Activated naive CD8-positive, alpha-beta T cell (primary cell): ENCODE results near the gene CCDC33.

Experiments
- H3K27ac Mint-ChIP-seq: one replicate; pipeline ENCODE4 v1.8.0; 2021; ENCODE audit warnings: mixed read lengths
- H3K27me3 Mint-ChIP-seq: one replicate; pipeline ENCODE4 v1.8.0; 2021; ENCODE audit warnings: mixed read lengths
- H3K36me3 Mint-ChIP-seq: one replicate; pipeline ENCODE4 v1.8.0; 2021; ENCODE audit warnings: mixed read lengths
- H3K4me1 Mint-ChIP-seq: one replicate; pipeline ENCODE4 v1.8.0; 2021; ENCODE audit warnings: low read depth, mixed read lengths
- H3K4me3 Mint-ChIP-seq: one replicate; pipeline ENCODE4 v1.8.0; 2021; ENCODE audit warnings: mild to moderate bottlenecking, mixed read lengths
- H3K9me3 Mint-ChIP-seq: one replicate; pipeline ENCODE4 v1.8.0; 2021; ENCODE audit warnings: low read depth, mixed read lengths

Gene CCDC33

DNA sequence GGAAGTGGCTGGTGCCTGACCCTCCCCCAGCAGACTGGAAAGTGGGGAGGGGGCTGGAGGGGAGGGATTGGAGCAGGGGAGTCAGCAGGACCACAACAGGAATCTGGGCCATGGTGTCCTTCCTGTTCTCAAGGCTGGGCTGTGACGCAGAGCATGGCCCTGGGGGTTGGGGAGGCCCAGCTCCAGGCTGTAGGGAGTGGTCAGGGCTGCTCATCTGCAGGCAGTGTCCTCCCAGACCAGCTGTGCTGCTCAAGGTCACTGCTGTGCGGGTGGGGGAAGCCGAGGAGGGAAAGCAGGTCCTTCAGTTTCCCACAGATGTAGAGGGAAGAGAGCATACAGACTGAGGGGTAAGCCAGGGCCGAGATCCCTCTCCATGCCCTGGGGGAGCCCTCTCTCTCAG lies 90.6 kb downstream of the CCDC33 start:
- Mint-ChIP-seq H3K4me1 (peaks cover 17% of the 10 kb centered on the region), H3K4me3 (no peak overlapping the region), H3K9me3 (no peaks in the 10 kb centered on the region), H3K27ac (no peak overlapping the region), H3K36me3 (no peaks in the 10 kb centered on the region), H3K27me3 (no peaks in the 10 kb centered on the region)

DNA sequence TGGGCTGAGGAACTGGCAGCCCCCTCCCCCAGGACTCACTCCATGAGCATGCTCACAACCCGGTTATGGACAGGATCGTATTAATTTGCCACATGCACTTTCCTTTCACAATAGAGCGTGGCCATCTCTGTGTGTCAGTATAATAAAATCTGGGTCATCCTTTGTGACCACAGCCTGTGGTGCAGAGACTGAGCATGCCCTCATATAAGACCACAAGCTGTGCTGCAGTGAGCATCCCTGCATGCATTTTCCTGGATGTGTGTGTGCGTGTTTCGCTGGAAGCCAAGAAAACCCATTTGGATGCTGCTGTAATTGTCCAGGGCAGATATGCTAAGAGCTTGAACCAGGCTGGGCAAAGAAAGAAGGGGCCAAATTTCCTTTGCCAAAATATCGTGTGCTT lies 91.6 kb downstream of the CCDC33 start:
- Mint-ChIP-seq H3K9me3 (no peaks in the 10 kb centered on the region), H3K4me1 (peaks cover 17% of the 10 kb centered on the region), H3K36me3 (no peaks in the 10 kb centered on the region), H3K27me3 (no peaks in the 10 kb centered on the region), H3K27ac (no peak overlapping the region), H3K4me3 (no peak overlapping the region)

DNA sequence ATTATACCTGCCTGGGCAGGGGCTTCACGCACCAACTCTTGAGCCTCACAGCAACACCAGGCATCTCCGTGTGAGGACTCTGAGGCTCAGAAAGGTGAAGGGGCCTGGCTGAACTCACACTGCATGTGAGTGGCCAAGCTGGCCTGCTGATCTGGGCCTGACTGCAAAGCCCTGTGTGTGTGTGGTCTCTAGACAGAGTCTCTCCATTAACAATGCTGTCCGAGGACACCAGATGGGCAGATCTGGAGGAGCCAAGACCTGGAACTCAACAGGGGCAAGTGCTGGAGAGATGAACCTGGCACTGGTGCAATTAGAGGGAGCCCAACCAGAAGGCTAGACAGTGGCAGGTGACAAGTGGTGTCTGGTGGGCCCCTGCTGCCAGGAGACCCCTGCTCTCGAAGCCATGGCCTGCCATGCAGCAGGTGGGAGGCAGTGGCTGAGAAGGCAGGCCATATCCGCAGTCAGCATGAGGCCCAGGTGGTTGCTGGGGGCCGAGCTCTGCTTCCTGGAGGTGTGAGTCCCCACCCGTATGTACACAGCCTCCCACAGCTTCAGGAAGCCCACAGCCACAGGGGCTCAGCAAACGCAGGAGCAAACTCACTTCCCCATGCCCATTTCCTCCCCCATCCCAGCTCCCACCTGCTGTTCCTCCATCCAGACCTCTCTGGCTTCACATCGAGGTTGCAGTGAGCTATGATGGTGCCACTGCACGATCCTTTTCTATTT lies 92.4 kb downstream of the CCDC33 start:
- Mint-ChIP-seq H3K36me3 (no peaks in the 10 kb centered on the region), H3K27me3 (no peaks in the 10 kb centered on the region), H3K27ac (no peak overlapping the region), H3K4me3 (no peak overlapping the region), H3K9me3 (no peaks in the 10 kb centered on the region), H3K4me1 (peaks cover 17% of the 10 kb centered on the region)

DNA sequence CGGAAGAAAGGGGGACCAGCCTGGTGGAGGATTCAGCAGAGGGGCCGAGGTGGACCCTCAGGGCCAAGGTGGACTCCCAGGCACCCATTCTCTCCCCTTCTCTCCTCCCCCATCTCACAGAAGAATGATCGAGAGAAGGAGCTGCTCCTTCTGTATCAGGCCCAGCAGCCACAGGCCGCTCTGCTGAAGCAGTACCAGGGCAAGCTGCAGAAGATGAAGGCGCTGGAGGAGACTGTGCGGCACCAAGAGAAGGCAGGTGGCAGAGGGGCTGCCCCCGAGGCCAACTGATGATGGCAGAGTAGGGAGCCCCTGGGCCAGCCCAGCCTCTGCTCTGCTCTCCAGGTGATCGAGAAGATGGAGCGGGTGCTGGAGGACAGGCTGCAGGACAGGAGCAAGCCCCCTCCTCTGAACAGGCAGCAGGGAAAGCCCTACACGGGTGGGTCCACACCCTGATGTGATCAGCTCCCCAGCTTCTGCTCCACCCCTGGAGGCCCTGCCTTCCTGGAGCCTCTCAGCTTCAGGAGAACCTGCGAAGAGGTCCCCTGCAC lies 94.8 kb downstream of the CCDC33 start:
- Mint-ChIP-seq H3K9me3 (no peaks in the 10 kb centered on the region), H3K36me3 (no peaks in the 10 kb centered on the region), H3K27me3 (no peaks in the 10 kb centered on the region), H3K4me1 (peaks cover 17% of the 10 kb centered on the region), H3K4me3 (no peak overlapping the region), H3K27ac (no peak overlapping the region)

DNA sequence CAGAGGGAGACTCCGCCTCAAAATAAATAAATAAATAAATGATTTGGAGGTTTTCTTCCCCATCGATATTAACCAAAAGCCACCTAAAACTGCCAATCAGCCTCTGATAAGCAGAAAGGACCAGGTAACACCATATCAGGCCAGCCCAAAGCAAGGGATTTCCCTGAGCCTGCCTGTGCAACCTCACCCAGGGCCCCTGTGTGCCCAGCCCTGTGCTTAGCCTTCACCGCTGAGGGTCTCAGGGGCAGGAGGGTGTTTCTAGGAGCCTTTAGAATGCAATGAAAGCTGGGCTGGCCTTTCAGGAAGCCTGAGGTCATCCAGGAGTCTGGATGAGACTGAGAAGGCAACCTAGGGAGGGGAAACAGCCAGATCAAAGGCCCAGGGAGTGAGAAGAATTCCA lies 95.9 kb downstream of the CCDC33 start:
- peaks cover 17% of the 10 kb centered on the region for H3K4me1 Mint-ChIP-seq
- no peaks in the 10 kb centered on the region for H3K36me3 Mint-ChIP-seq
- H3K9me3 Mint-ChIP-seq: no peaks in the 10 kb centered on the region
- no peaks in the 10 kb centered on the region for H3K27me3 Mint-ChIP-seq
- no peak overlapping the region for H3K27ac Mint-ChIP-seq
- no peak overlapping the region for H3K4me3 Mint-ChIP-seq

DNA sequence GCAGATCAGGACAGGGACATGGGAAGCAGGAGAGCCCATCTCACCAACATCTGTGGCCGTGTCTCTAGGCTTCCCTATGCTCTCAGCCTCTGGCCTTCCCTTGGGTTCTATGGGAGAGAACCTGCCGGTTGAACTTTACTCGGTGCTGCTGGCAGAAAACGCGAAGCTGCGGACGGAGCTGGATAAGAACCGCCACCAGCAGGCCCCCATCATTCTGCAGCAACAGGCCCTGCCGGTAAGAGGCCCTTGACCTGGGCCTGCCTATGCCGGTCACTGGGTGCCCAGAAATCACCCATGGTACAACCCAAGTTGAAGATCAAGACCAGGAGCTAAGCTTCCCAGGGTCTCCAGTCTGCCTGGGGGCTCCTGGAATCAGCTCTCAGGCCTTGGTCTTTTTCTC lies 96.5 kb downstream of the CCDC33 start:
- no peaks in the 10 kb centered on the region for H3K36me3 Mint-ChIP-seq
- H3K4me1 Mint-ChIP-seq: peaks cover 16% of the 10 kb centered on the region
- H3K9me3 Mint-ChIP-seq: no peaks in the 10 kb centered on the region
- H3K27ac Mint-ChIP-seq: no peak overlapping the region
- no peaks in the 10 kb centered on the region for H3K27me3 Mint-ChIP-seq
- H3K4me3 Mint-ChIP-seq: no peak overlapping the region

DNA sequence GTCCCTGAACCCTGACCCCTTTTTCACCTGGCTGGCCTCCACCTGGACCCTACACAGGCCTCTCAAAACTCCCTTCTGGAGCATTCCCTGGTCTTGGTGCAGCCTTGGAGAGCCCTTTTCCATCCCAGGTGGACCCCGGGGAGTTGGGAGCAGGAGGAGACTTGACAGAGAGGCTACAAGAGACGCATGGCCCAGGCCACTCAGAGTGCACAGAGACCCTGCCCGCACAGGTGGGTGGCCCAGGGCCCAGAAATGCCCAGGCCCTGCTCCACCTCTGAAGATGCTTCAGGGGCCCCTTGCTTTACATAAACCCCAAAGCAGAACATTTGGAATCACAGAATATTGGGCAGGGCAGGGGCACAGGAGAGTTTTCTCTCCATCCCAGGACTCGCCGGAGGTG lies 97.0 kb downstream of the CCDC33 start:
- no peak overlapping the region for H3K27ac Mint-ChIP-seq
- no peak overlapping the region for H3K4me3 Mint-ChIP-seq
- H3K9me3 Mint-ChIP-seq: no peaks in the 10 kb centered on the region
- no peaks in the 10 kb centered on the region for H3K27me3 Mint-ChIP-seq
- H3K4me1 Mint-ChIP-seq: peaks cover 11% of the 10 kb centered on the region
- no peaks in the 10 kb centered on the region for H3K36me3 Mint-ChIP-seq

DNA sequence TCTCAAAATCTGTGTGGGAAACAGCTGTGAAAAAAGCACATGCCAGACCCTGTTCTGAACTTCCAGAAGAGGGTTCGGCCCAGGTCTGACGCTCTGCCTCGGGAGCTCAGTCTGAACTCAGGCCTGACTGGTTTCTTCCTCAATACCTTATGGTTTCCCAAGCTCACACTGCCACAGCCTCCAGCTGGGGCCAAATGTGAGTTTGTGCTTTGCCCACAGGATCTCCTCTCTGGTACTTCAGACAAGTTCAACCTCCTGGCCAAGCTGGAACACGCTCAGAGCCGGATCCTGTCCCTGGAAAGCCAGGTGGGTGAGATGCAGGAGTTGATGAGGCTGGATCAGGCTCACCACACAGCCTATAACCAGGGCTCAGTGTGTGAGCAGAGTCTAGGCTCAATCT lies 97.5 kb downstream of the CCDC33 start:
- H3K4me3 Mint-ChIP-seq: no peak overlapping the region
- no peak overlapping the region for H3K27ac Mint-ChIP-seq
- H3K27me3 Mint-ChIP-seq: no peaks in the 10 kb centered on the region

DNA sequence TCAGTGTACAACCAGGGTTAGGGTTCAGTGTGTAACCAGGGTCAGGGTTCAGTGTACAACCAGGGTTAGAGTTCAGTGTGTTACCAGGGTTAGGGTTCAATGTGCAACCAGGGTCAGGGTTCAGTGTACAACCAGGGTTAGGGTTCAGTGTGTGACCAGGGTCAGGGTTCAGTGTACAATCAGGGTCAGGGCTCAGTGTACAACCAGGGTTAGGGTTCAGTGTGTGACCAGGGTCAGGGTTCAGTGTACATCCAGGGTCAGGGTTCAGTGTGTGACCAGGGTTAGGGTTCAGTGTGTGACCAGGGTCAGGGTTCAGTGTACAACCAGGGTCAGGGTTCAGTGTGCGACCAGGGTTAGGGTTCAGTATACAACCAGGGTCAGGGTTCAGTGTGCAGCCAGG lies 98.0 kb downstream of the CCDC33 start:
- no peaks in the 10 kb centered on the region for H3K27me3 Mint-ChIP-seq
- no peaks in the 10 kb centered on the region for H3K9me3 Mint-ChIP-seq
- no peaks in the 10 kb centered on the region for H3K36me3 Mint-ChIP-seq
- no peak overlapping the region for H3K4me3 Mint-ChIP-seq
- H3K27ac Mint-ChIP-seq: no peak overlapping the region
- peaks cover 2% of the 10 kb centered on the region for H3K4me1 Mint-ChIP-seq

More for the DNA sequence above, 97.5 kb downstream of the CCDC33 start:
- no peaks in the 10 kb centered on the region for H3K9me3 Mint-ChIP-seq
- H3K4me1 Mint-ChIP-seq: peaks cover 6% of the 10 kb centered on the region
- H3K36me3 Mint-ChIP-seq: no peaks in the 10 kb centered on the region

DNA sequence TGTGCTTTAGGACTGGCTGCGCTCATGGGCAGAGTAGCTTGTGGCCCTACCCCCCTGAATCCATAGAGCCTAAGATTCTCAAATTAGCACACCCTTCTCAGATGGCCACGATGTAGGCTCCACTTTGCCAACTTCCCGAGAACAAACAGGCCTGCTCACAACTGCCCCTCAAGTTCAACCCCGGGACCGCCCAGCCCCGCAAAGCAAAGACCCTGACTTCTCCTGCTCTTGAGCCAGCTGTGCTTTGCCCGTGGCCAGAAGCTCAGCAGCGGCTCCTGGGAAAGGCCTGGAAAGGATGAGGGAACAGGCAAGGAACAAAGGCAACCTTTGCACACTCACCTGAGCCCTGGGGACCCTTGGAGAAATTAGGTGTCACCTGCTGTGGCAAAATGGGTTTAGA lies 99.3 kb downstream of the CCDC33 start:
- H3K4me3 Mint-ChIP-seq: no peak overlapping the region
- no peaks in the 10 kb centered on the region for H3K9me3 Mint-ChIP-seq
- H3K27me3 Mint-ChIP-seq: no peaks in the 10 kb centered on the region

DNA sequence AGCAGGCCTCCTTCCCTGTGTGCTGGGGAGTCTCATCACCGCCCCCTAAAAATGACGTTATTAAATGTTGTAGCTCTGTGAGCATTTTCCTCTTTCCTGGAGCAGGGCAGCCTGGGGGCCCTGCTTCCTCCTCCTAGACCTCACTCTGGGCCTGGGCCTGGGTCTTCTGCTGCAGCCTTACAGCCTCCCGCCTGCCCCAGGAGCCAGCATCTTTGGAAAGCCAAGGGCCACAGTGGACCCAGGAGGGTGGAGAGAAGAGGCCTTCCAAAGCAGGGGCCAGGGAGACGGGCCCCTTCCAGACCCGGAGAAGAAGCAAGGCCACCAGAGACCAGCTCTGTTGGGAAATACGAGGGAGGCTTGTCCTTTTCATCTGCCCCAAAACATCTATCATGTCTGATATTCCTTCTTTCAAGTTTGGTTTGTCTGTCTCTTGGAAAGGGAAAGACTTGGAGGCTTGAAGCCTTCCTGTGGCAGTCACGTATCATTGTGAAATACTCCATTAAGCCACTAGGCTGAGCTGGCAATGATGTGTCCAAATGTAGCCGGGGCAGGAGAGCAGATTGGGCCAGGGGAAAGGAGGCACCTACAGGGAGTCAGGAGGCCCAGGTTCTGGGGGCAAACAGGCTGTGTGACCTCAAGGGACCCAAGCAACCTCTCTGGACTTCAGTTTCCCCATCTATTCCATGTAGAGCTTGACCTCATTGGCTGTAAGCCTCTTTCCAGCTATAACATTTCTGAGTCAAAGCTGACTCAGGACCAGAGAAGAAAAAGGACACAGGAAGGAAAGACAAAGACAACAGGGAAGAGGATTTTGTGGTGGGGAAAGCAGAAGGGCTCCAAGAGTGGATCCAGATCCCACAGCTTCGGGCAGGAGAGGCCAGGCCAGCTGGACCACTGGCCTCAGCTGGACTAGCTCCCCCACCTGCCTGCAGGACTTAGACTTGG lies 100.2 kb downstream of the CCDC33 start:
- Mint-ChIP-seq H3K27me3 (no peaks in the 10 kb centered on the region), H3K4me1 (no peaks in the 10 kb centered on the region), H3K27ac (no peak overlapping the region), H3K4me3 (no peak overlapping the region), H3K9me3 (no peaks in the 10 kb centered on the region), H3K36me3 (no peaks in the 10 kb centered on the region)

More for the DNA sequence above, 99.3 kb downstream of the CCDC33 start:
- Mint-ChIP-seq H3K36me3 (no peaks in the 10 kb centered on the region), H3K4me1 (no peaks in the 10 kb centered on the region), H3K27ac (no peak overlapping the region)

DNA sequence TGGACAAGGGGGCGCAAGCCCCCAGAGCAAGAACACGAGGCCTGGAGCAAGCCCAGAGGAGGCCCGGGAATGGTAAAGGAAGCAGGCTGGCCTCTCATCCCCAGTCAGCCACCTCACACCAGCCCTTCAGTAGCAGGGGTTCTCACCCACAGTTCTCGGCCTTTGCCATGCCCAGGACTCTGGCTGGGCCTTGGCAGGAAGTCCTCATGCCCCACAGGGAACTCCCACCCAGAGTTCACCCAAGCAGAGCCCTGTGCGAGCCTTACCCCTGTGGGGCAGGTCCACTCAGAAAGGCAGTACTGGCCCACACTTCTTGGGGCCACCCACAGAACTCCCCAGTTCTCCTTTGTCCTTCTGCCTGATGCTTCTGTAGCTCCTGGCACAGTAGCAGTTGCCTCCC lies 101.0 kb downstream of the CCDC33 start:
- Mint-ChIP-seq H3K36me3 (no peaks in the 10 kb centered on the region), H3K27me3 (no peaks in the 10 kb centered on the region), H3K4me1 (no peaks in the 10 kb centered on the region), H3K9me3 (no peaks in the 10 kb centered on the region), H3K4me3 (no peak overlapping the region), H3K27ac (no peak overlapping the region)

DNA sequence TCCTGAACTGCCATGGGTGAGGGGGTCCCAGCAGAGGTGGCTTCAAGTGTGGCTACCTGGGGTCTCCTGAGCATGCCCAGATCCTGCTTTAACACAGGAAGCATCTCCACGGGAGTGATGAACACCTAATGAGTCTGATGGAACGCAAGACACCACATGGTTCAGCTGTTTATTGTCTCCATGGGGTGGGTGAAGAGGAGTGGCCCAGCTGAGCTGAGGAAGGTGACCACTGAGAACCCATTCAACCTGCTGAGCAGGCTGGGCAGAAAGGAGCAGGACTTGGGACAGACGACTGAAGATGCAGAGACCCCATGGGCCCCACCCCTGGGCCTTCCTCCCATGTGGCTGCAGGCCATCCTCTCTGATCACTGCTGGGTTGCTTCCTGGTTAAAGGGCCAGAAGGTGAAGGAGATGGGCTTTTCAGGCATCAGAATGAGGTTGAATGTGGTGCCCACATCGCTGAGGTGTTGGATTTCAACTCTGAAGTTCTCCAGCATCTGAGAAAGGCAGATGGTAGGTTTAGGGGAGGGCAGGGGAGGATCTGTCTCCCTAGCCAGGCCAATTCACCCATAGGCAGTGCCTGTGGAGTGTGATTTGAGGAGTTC lies 101.6 kb downstream of the CCDC33 start:
- no peaks in the 10 kb centered on the region for H3K36me3 Mint-ChIP-seq
- no peaks in the 10 kb centered on the region for H3K4me1 Mint-ChIP-seq
- no peak overlapping the region for H3K4me3 Mint-ChIP-seq
- no peaks in the 10 kb centered on the region for H3K27me3 Mint-ChIP-seq
- H3K9me3 Mint-ChIP-seq: no peaks in the 10 kb centered on the region
- no peak overlapping the region for H3K27ac Mint-ChIP-seq

DNA sequence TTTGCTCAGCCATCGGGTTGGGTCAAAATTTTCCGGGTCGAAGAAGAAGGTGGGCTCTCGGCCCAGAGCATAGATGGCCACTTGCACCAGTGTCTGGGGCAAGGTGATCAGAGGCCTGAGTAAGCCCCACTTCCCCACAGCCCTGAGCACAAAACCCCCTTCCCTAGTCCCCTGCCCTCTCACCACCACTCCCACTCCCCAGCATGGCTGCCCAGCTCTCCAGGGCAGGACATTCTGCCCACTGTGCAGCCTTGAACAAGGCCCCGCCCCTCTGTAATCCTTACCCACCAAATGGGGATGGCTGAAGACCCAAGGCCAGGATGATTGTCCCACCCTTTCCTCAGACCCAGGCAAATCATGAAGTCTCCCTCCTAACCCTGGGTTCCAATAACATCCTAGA lies 102.5 kb downstream of the CCDC33 start:
- H3K4me3 Mint-ChIP-seq: no peak overlapping the region
- no peaks in the 10 kb centered on the region for H3K4me1 Mint-ChIP-seq
- no peaks in the 10 kb centered on the region for H3K36me3 Mint-ChIP-seq
- no peak overlapping the region for H3K27ac Mint-ChIP-seq
- H3K27me3 Mint-ChIP-seq: no peaks in the 10 kb centered on the region
- H3K9me3 Mint-ChIP-seq: no peaks in the 10 kb centered on the region

DNA sequence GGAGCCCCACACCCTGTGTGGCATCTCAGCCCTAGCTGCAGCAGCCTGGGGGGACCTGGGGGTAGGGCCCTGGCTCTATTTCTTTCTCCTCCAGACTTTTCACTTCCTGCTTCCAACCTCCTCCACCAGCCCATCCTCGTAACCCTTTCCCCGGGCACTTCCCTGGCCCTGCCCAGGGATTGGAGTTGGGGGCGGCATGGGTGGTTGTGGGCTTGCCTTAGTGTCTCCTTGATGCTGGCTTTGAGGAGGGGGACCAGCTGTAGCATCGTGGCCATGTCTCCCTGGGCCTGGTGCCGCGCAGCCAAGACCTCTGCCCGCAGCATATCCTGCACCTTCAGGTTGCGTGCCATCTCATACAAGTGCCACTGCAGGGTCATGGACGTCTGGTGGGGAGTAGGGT lies 103.2 kb downstream of the CCDC33 start:
- H3K27ac Mint-ChIP-seq: no peak overlapping the region
- no peak overlapping the region for H3K4me3 Mint-ChIP-seq
- H3K27me3 Mint-ChIP-seq: no peaks in the 10 kb centered on the region
- H3K4me1 Mint-ChIP-seq: no peaks in the 10 kb centered on the region
- H3K9me3 Mint-ChIP-seq: no peaks in the 10 kb centered on the region
- H3K36me3 Mint-ChIP-seq: no peaks in the 10 kb centered on the region
